ENCODE measurements around the gene SHH.
"Not testable (repeated sequence)": the region's sequence is repeated elsewhere in the genome, so short reads cannot be mapped to it uniquely, and the experiment has no call there.

DNA sequence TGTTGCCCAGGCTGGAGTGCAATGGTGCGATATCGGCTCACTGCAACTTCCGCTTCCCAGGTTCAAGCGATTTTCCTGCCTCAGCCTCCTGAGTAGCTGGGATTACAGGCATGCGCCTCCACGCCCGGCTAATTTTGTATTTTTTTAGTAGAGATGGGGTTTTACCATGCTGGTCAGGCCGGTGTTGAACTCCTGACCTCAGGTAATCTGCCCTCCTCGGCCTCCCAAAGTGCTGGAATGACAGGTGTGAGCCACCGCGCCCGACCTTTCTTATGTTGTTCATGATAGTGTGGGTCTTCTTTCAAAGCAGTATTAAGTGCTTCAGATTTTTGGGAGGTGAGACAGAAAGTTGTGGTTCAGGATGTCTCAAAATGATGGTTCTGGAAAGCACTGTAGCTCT lies 26.0 kb upstream of the SHH start:
- TF ChIP-seq CTCF, POLR2A (IDR thresholded peaks at IDR 0.05): not testable (repeated sequence)
